Panc1 (cell line): ENCODE measurements around the gene GRSF1. TPM values are rescaled to one million over a fixed set of nuclear protein-coding genes. Genes with fewer than 3 reads are reported as not detected.

ENCODE experiments used
- ATAC-seq: fragments of 200-7000 bp; cut with Tn5 transposase; 2 replicates; pipeline ENCODE4 v1.9.1; 2020; ENCODE audit warnings: mild to moderate bottlenecking, moderate library complexity
- BruUV-seq: library from RNA; stranded (reverse); fragments of 400-500 nt; replicated peaks from 2 replicates; lab custom pipeline; 2021; lab: Mats Ljungman, UMichigan
- CTCF ChIA-PET: fragments of 300-600 bp; sonication (Branson Sonifier 250); formaldehyde crosslinking; loops from one replicate; lab custom pipeline; 2022; ENCODE audit warnings: antibody characterized with exemption; lab: Charles Lee
- POLR2A ChIA-PET: fragments of 300-600 bp; sonication (Branson Sonifier 250); formaldehyde crosslinking; loops from one replicate; lab custom pipeline; 2022; ENCODE audit warnings: antibody characterized with exemption; lab: Charles Lee
- DNase-seq: peaks from one replicate; pipeline ENCODE4 v3.0.0-alpha.2; 2010; ENCODE audit warnings: low read depth, low spot score
- H3K27ac ChIP-seq: 2 replicates; pipeline ENCODE4 v1.5.1; 2011; ENCODE audit warnings: mild to moderate bottlenecking, low read length, inconsistent platforms
- H3K27me3 ChIP-seq: fragments of 200-500 bp; sonication (Bioruptor generic); 2 replicates; pipeline ENCODE4 v1.6.0; 2014; ENCODE audit warnings: low read length, inconsistent platforms; ENCODE audit not compliant: control insufficient read depth, insufficient read depth
- H3K36me3 ChIP-seq: fragments of 200-500 bp; sonication (Bioruptor generic); 2 replicates; pipeline ENCODE4 v1.5.1; 2014; ENCODE audit warnings: inconsistent platforms, mild to moderate bottlenecking, low read length, moderate library complexity; ENCODE audit not compliant: control insufficient read depth, insufficient read depth
- H3K4me1 ChIP-seq: 2 replicates; pipeline ENCODE4 v1.5.1; 2011; ENCODE audit warnings: inconsistent platforms, mild to moderate bottlenecking, low read length, moderate library complexity; ENCODE audit not compliant: control insufficient read depth, insufficient read depth
- H3K4me3 ChIP-seq, 2 experiments: 2 replicates each; pipeline ENCODE4 v1.5.1; 2011 to 2012; ENCODE audit warnings: low read depth in 2 of 2, low read length in 2 of 2, mild to moderate bottlenecking in 2 of 2, inconsistent platforms in 1 of 2, moderate library complexity in 1 of 2
- H3K9me3 ChIP-seq: fragments of 200-500 bp; sonication (Bioruptor generic); 2 replicates; pipeline ENCODE4 v1.5.1; 2014; ENCODE audit warnings: low read depth, mild to moderate bottlenecking, inconsistent platforms, low read length, moderate library complexity; ENCODE audit not compliant: control insufficient read depth, insufficient read depth
- CTCF ChIP-seq: fragments of 450-650 bp; IDR thresholded peaks from 2 replicates; pipeline ENCODE4 v1.5.1; 2017; ENCODE audit warnings: mild to moderate bottlenecking
- POLR2AphosphoS5 ChIP-seq: IDR thresholded peaks from 2 replicates; pipeline ENCODE4 v1.6.1; 2012; ENCODE audit warnings: mild to moderate bottlenecking, low read depth, low read length, moderate library complexity
- REST ChIP-seq, 2 experiments: IDR thresholded peaks; 2 replicates each; pipeline ENCODE4 v1.6.1; 2011 to 2012; ENCODE audit warnings: low read depth in 2 of 2, control low read depth in 1 of 2, low read length in 1 of 2, mild to moderate bottlenecking in 1 of 2, moderate library complexity in 1 of 2; ENCODE audit not compliant: insufficient read depth in 1 of 2
- SIN3A ChIP-seq: IDR thresholded peaks from 2 replicates; pipeline ENCODE4 v1.6.1; 2012; ENCODE audit warnings: low read depth, mild to moderate bottlenecking, low read length, moderate library complexity, borderline replicate concordance; ENCODE audit not compliant: insufficient read depth
- TCF7L2 ChIP-seq: IDR thresholded peaks from 2 replicates; pipeline ENCODE4 v1.6.1; 2011; ENCODE audit warnings: mild to moderate bottlenecking, low read depth, low read length, inconsistent platforms
- in situ Hi-C: cut with HindIII; loops from 2 replicates; pipeline ENCODE4 v1.10.0; 2016; ENCODE audit warnings: low sequenced_read_pairs, low pct_unique_long_range_greater_than_20kb
- intact Hi-C: fragments of 100-400 bp; cut with micrococcal nuclease; formaldehyde crosslinking; loops from one replicate; pipeline ENCODE4 v1.10.0; 2022; ENCODE audit not compliant: unreplicated experiment
- total RNA-seq: library from RNA; stranded (reverse); gene quantifications from one replicate; pipeline ENCODE4 v1.2.1, GENCODE V29; 2021; ENCODE audit not compliant: unreplicated experiment

GRSF1 gene
- total RNA-seq, 1 experiment from 2014 or later = 59.9 TPM

- Histone ChIP-seq H3K4me3 (no peak overlapping the region), H3K9me3 (no peaks in the 10 kb centered on the region), H3K36me3 (peaks cover 4% of the 10 kb centered on the region; the same call in 1 of the 2 replicates), H3K4me1 (no peaks in the 10 kb centered on the region), H3K27me3 (no peaks in the 10 kb centered on the region), H3K27ac (no peak overlapping the region)
- DNase-seq = no peak
- POLR2A ChIA-PET = no interaction called here
- BruUV-seq = no TSS peak
- no peak for ATAC-seq
- in situ Hi-C loops (no loop called here), intact Hi-C loops (no loop called here)
- CTCF ChIA-PET = no interaction called here
- TF ChIP-seq POLR2AphosphoS5 (no peak), SIN3A (no peak), CTCF (no peak), TCF7L2 (no peak), REST (IDR thresholded peaks at IDR 0.05; ENCODE audit: insufficient read depth in 1 of 2, low read depth in 2 of 2, low read length in 1 of 2) (no peak)
These were observed 56.6 kb downstream of the GRSF1 start for GRCh38 chr4:70783096-70783495.

GRCh38 chr4:70778888-70779422, 60.7 kb downstream of the GRSF1 start:
- in situ Hi-C loops (no loop called here), intact Hi-C loops (no loop called here)
- H3K4me1 ChIP-seq = no peaks in the 10 kb centered on the region
- no TSS peak for BruUV-seq
- no peak for DNase-seq
- peaks cover 4% of the 10 kb centered on the region; the same call in 1 of the 2 replicates for H3K36me3 ChIP-seq
- no peak overlapping the region for H3K27ac ChIP-seq
- no peaks in the 10 kb centered on the region for H3K27me3 ChIP-seq
- ChIA-PET CTCF (no interaction called here), POLR2A (no interaction called here)
- no peak overlapping the region for H3K4me3 ChIP-seq
- no peak for ATAC-seq
- no peaks in the 10 kb centered on the region for H3K9me3 ChIP-seq
- TF ChIP-seq REST (IDR thresholded peaks at IDR 0.05; ENCODE audit: insufficient read depth in 1 of 2, low read depth in 2 of 2, low read length in 1 of 2) (no peak), CTCF (no peak), TCF7L2 (no peak), POLR2AphosphoS5 (no peak), SIN3A (no peak)
